Sciatic nerve (tissue), 2 donors: ENCODE data around the gene DNAJB11. TPM values are rescaled to one million over a fixed set of nuclear protein-coding genes. Genes with fewer than 3 reads are reported as not detected.
"Not testable (repeated sequence)": the region's sequence is repeated elsewhere in the genome, so short reads cannot be mapped to it uniquely, and the experiment has no call there.

ENCODE experiments used
- ATAC-seq: fragments of 200-7000 bp; cut with Tn5 transposase; one replicate; pipeline ENCODE4 v1.9.1; 2020; ENCODE audit warnings: mild to moderate bottlenecking, moderate library complexity
- DNase-seq: peaks from one replicate; pipeline ENCODE4 v3.0.0-alpha.2; 2020; ENCODE audit warnings: low spot score
- intact Hi-C: fragments of 100-400 bp; cut with DNase I; formaldehyde crosslinking; loops from one replicate; pipeline ENCODE4 v1.14.2; 2022
- total RNA-seq: library from RNA; stranded (reverse); fragmentation: NEBNext Ultra II Directional; extraction: Animal tissue kit (Norgen Biotek cat#: 25700); gene quantifications from one replicate; pipeline ENCODE4 v1.2.1, GENCODE V29; 2021
- donor health status: DM: no; HTN: no; CAD: no.
- donor health status: DM: no; HTN: no; CAD: no.

DNAJB11 gene
- total RNA-seq: 33.3 TPM

DNA sequence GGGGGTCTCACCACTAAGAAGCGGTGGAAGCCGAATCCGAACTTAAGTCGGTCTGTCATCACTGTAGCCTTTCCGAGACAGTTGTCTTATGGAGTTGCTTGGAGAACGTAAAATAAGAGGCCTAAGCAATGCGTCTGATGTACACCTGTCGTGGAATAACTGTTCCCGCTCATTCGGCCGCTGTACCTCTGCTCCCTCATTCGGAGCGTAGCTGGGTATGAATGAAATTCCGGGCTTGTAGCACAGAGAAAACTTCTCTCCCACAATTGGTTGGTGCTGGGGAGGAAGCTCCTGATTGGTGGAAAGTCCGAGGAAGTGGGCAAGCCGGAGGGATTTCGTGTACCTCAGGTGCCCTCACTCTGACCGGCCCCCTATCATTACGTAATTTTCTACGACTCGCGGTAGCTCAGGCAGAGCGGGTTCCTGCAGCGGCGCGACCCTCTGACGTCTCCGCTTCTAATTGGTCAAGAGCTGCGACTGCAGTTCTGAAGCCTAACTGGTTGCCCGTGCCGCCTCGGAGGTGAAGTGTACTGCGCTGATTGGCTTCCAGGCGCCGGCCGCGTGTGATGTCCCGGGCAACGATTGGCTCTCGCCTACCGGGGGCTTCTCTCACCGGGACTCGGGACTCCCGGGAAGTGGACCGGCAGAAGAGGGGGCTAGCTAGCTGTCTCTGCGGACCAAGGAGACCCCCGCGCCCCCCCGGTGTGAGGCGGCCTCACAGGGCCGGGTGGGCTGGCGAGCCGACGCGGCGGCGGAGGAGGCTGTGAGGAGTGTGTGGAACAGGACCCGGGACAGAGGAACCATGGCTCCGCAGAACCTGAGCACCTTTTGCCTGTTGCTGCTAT lies at the start of gene DNAJB11:
DNAJB11 (plus strand) TSS at position 625 of the 845 bp plus-strand sequence; CDS start at position 803, 178 bp downstream.
- DNase-seq (peak; percentile 99), ATAC-seq (peak; percentile 98)
- intact Hi-C loops: no loop called here

DNA sequence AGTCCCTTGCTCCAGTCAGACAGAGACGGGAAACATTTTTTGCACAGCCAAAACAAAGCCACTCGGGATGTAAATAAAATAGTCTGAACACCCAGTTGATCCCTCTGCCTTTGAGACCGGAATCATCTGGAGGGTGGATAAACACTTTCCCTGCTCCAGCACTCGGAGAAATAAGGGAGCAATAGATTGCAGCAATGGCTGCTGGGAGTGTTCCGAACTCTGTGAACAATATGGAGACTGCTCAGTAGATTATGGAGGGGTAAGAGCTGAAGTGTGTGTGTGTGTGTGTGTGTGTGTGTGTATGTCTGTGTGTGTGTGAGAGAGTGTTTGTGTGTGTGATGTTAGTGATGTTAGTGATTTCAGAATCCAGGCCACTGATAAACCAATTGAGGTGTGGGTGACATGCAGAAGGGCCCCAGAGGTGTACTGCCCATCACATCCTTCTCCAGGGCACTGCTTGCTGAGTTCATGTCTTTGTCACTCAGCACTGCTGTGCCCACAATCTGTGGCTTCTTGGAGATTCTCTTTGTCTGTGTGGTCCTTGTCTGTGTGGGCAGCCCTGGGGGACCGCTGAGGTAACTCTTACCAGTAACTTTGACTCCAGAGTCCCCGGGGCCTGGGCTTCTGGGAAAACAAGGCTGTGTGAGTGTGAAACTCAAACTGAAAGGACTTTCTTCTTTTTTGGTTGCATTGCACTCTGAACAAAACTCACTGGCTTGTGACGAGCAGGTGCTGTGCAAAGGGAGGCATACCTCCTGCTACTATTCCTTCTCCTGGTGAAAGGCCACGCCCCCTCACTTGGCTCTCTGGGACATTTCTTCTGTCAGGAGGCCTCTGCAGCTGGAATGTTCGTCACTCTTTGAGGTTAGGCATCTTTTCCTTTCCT lies 49.3 kb upstream of the DNAJB11 start:
- no peak for DNase-seq
- intact Hi-C loops: no loop called here
- ATAC-seq: no peak

DNA sequence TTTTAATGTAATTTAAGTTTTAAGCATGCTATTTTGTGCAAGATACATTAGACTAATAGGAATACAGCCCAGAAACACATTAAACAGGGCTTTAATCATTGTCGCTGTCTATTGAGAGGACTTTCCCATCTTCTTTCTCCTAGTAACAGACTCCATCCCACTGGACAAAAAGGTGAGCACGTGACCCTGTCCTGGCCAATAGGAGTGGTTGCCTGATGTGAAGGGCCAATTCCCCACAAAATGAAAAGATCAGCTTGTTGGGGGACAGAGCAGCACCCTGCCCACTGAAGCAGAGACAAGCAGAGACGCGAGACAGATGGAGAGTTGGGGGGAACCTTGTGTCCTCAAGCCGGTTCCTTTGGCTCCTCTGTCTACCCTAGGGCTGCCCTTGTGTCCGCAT lies 47.5 kb upstream of the DNAJB11 start:
- no peak for DNase-seq
- intact Hi-C loops: no loop called here
- ATAC-seq: no peak

DNA sequence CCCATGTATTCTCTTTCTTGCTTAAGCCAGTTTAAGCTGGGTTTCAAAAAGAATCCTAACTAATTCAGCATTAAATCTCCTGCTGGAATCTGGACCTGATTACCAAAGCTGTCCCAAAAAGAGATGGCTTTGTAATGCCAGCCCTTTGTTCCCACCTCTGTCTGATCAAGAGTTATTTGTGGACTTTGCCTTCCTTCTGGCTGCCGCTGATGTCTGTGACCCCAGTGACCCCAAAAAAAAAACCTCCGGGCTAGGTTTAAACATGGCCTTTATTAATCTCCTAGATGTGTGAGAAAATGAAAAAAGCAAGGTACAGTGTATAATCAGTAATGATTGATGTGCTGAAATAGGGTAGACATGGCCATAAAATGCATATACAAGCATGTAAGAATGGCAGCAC lies 47.1 kb upstream of the DNAJB11 start:
- intact Hi-C loops: no loop called here
- DNase-seq (no peak), ATAC-seq (no peak)

DNA sequence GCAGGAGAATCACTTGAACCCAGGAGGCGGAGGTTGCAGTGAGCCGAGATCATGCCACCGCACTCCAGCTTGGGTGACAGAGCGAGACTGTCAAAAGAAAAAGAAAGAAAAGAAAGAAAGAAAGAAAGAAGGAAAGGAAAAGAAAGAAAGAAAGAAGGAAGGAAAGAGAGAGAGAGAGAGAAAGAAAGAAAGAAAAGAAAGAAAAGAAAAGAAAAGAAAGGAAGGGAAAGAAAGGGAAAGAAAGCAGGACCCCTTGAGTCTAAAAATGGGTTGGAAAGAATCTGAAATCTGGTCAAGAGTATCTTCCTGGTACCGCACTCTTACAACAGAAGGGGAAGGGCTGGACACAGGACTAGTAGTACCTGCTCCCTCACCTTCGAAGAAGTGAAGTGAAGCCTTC lies 45.9 kb upstream of the DNAJB11 start:
- intact Hi-C loops: no loop called here
- DNase-seq: no peak

DNA sequence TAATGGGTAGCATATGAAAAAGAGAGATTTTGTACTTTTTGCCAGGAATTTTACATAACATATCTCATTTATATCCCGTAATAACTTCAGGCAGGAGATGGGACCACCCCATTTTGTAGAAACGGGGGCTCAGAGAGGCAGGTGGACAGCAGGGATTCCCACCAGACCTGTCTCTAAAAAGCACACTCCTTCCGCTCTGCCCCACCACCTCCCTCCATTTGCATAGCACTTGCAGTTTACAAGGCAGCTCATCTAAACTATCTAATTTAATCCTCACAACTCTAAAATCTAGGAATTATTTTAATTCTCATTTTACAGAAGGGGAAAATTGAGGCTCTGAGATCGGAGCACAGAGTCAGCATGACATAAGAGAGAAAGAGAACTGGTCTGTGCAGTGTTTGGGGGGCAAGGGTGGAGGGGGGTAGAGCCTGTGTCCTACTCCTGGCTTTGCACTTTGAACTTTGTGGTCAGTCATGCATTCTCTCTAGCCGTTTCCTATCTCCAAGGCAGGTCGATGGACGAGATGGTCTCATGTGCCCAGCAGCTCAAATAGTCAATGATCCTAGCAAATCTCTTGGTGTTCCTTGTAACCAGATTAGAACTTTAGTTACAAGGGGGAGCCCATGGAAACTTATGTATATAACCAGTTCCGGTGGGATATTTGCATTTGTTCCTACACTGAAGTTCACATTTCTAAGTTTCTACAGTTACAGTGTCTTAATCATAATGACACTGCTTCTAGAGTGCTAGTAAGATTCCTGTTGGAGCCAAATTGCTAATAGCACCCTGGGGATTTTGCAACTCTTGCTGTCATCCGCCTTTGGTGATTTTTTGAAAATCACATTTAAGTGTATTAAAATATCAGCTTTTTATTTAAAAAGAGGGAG lies 44.9 kb upstream of the DNAJB11 start:
- DNase-seq: no peak
- ATAC-seq: no peak
- intact Hi-C loops: no loop called here

More for the DNA sequence above, 45.9 kb upstream of the DNAJB11 start:
- no peak for ATAC-seq

DNA sequence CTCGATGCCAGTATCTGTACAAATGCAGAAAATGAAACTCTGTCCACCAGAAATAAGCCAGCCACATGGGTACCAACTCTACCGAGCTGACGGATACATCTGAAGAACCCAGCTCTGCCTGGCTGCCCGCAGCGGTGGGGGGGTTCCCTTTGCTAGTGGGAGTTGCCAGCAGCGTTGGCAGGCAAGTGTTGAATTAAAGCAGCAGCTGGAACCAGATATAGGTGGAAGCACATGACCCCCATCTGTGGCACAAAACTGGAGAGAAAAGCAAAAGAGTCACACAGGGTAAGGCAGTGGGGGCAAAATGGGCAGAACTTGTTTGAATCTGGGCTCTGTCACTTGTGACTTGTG lies 44.3 kb upstream of the DNAJB11 start:
- intact Hi-C loops: no loop called here
- DNase-seq: no peak

DNA sequence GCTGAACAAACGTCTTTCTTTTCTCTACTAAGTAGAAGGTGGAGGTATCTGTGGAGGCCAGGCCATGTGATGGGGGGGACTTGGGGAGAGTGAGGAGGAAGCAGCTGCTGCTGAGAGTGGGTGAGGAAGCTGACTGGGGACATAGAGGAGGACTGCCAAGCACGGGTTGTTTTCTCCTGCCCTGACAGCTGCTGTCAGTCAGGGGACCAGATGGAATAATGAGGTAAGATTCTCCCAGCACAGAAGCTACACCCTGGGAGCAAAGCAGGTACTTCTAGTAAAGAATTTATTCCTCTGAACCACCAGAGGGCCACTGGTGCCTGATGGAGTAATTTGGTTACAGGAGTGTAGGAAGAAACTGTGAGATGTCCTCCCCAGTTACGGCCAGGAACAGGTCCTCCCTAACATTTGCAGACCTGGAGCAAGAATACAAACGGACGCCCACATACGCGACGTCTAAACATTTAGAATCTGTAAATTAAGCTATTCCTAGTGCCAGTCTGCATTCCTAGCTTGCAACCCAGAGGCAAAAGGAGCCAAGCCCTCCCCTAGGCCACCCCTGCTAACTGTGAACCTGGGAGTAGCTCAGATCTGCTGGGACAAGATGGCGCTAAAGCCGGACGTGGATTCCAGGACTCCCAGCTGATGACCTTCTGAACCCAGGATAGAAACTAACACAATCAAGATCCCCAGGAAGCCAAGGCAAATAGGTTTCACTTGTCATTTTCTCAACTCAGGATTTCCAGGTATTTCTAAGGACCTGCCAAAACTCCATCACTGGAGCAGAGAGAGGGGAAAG lies 41.1 kb upstream of the DNAJB11 start:
- DNase-seq (no peak), ATAC-seq (no peak)
- intact Hi-C loops: no loop called here

More for the DNA sequence above, 44.3 kb upstream of the DNAJB11 start:
- no peak for ATAC-seq

DNA sequence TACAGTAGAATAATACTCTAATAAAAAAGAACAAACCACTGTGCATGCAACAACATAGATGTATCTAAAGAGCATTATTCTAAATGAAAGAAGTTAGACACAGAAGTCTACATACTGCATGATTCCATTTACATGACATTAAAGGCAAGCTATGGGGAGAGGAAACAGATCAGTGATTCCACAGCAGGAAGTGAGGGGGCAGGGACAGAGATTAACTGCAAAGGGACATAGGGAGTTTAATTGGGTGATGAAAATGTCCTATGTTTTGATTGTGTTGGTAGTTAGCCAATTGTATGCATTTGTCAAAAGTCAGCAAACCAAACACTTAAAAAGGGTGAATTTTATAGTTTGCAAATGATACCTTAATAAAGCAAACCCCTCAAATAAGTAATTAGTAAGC lies 40.1 kb upstream of the DNAJB11 start:
- no peak for DNase-seq
- ATAC-seq: no peak
- intact Hi-C loops: loop anchor here (10.0 kb wide), 1 partner anchor 276 kb away; no protein-coding TSS in a partner anchor

DNA sequence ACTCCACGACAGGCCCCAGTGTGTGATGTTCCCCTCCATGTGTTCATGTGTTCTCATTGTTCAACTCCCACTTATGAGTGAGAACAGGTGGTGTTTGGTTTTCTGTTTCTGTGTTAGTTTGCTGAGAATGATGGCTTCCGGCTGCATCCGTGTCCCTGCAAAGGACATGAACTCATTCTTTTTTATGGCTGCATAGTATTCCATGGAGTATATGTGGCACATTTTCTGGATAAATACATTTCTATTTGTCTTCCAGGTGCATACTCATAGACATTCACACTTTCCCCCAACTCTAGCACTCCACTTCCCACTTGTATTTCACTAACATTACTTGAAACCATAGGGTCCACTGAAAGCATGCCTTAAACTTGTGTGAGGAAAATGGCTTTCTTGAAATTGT lies 38.8 kb upstream of the DNAJB11 start:
- not testable (repeated sequence) for ATAC-seq, DNase-seq
- intact Hi-C loops: loop anchor here (10.0 kb wide), 1 partner anchor 277 kb away; no protein-coding TSS in a partner anchor

DNA sequence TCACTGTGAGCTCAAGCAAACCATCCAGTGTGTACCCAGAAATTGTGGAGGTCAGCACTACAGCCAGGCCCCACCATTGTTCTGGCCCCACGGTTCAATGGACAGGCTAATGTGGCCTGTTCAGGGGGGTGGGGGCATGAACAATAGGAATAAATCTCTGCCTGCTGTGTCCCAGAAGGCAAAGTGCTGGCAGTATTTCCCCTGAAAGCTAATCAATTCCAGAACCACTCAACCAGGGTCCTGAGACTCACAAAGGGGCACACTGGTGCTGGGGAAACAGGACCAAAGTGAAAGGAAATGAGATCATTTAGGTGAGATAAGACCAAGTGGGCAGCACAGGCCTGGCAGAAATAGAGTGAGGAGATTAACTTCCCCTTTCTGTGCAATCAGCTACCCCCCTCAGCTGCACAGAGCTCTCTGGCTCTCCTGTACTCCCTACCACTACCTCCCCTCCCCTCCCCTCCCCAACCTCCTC lies 37.9 kb upstream of the DNAJB11 start:
- no peak for DNase-seq
- ATAC-seq: peak; percentile 50
- intact Hi-C loops: loop anchor here (10.0 kb wide), 1 partner anchor 278 kb away; no protein-coding TSS in a partner anchor

DNA sequence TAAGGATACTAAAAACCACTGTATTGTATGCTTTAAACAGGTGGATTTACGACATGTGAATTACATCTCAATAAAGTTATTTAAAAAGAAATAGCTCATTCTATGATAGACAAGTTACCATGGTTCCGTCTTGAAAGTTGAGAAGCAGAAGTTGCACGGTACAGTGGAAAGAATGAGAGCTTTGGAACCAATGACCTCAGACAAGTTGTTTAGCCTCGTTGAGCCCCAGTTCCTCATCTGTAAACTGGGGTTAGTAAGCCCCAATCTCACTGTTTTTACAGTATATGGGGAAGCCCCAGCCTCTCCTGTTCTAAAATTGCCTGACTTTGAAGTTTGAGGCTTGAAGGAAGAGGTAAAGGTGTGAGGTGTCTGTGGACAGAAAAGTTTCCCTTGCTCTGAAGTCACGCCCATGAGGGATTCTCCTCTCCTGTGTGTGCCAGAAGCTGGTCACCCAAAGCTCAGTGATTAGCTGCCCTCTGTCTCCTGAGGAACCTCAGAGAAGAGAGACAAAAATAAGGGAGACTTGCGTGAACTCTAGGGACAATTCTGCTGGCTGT lies 36.3 kb upstream of the DNAJB11 start:
- DNase-seq (no peak), ATAC-seq (peak; percentile 81)
- intact Hi-C loops: loop anchor here (10.0 kb wide), 1 partner anchor 279 kb away; no protein-coding TSS in a partner anchor

DNA sequence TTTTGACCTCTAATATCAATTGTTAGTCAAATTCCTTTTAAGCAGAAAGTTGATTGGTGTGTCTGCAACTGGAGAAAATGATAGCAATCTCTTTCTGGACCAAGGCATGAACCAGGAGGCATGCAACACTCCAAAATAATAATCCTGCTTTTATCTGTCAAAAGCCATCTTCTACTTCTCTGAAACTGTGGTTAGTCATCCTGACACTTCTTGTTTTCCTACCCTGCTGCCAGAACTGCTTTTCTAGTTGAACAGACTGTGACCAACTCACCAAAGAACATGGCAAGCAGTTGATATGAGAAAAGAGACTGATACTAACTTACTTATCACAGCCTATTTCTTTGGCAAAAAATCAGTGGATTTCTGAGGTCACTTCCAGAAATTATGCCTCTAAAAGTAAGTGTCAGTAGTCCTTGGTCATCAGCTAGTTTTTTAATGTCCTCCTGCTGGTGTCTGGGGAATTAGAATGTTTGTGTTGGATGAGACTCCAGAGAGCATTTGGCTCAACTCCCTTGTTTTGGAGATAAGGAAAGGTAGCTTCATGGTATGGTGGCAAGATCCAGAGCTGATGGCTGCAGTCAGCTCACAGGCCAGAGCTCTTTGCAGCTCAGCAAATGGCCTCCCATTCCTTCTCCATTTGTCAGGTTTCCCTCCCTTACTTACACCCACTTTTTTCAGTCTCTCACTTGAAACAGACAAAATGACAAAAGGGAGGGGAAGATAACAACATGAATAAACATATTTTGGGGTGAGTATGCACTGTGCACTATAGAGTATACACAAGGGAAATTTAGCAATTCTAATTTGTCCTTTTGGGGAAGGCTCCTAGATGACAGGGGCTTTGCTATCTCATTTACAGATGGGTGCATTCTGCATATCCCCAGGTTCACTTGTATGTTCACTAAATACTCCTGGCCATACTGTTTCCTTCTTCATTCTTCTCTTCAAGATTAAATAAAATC lies 33.4 kb upstream of the DNAJB11 start:
- intact Hi-C loops: loop anchor here (5.0 to 10.0 kb wide), 2 partner anchors 282 to 560 kb away; no protein-coding TSS in a partner anchor
- DNase-seq (no peak), ATAC-seq (no peak)

DNA sequence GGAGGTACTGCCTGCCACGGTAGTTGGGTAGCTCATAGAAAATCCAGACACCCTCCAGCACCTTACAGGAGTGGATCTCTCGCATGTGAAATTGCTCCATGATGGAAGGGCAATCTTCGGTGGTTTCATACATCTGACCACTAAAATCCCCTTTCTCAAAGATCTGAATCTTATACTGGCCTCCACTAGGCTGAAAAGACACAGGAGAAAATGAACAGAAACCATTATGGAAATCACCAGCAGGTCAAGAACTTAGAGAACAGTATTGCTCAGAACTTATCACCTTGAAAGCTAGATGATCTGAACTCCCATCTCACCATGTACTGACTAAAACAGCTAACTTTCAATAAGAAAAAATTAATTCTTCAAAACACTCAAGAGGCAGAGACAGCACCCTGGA lies 31.7 kb upstream of the DNAJB11 start:
- no peak for ATAC-seq
- intact Hi-C loops: loop anchor here (5.0 to 10.0 kb wide), 2 partner anchors 284 to 561 kb away; no protein-coding TSS in a partner anchor

DNA sequence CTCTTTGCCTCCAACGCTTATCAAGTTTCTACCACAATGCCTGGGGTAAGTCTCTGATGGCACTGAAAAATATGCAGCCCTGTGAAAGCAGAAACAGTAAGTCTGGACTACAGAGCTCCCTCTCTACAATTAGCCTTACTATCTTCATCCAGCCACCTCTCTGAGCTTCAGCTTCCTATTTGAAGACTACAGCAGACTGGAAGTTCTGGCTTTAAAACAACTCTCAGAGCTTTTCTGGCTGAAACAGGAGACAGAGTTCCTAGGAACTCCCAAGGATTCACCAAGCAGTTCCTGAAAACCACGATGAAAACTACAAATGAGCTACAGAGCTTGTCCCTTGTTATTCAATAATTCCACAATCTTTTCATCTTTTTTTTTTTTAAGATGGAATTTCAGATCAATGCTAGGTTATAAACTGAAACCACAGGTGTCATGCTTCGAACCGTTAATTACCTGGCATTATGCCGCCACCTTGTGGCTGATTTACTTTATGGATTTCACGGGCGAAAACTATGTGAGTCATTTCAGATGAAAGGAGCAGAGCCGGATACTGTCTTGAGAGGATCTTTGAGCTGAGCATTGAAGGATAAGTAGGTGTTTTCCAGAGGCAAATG lies 30.2 kb upstream of the DNAJB11 start:
- intact Hi-C loops: no loop called here
- DNase-seq (peak; percentile 82), ATAC-seq (peak; percentile 86)

More for the DNA sequence above, 31.7 kb upstream of the DNAJB11 start:
- no peak for DNase-seq

DNA sequence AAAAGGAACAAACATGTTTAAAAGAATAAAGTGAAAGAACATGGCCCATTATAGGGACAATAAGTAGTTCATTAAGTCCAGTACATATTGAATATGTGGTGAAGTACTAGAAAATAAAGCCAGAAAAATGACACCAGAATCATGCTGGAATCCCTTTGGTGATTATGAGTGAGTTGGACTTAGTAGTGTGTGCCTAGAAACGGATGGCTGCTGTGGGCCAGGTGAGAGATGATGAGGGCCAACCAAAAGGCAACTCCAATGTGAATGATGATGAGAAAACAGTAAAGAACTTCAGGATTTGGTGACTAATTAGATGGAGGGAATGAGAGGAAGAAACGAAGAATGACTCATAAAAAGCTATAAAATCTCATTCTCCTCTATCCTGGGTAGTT lies 29.7 kb upstream of the DNAJB11 start:
- DNase-seq (no peak), ATAC-seq (no peak)
- intact Hi-C loops: no loop called here
